Germinal center (tissue), 1 donor: ENCODE data around the gene ARIH2.
A peak's percentile ranks its signal among the peaks of the same experiment; 100 is the strongest.
"Not testable (repeated sequence)": the region's sequence is repeated elsewhere in the genome, so short reads cannot be mapped to it uniquely, and the experiment has no call there.

Experiments
- DNase-seq: peaks from one replicate; pipeline ENCODE4 v3.0.0; 2012; ENCODE audit warnings: mixed read lengths, low spot score

The ARIH2 gene

GRCh38 chr3:49004352-49005302 is 86.0 kb downstream of the ARIH2 start:
- DNase-seq, result no peak

DNA sequence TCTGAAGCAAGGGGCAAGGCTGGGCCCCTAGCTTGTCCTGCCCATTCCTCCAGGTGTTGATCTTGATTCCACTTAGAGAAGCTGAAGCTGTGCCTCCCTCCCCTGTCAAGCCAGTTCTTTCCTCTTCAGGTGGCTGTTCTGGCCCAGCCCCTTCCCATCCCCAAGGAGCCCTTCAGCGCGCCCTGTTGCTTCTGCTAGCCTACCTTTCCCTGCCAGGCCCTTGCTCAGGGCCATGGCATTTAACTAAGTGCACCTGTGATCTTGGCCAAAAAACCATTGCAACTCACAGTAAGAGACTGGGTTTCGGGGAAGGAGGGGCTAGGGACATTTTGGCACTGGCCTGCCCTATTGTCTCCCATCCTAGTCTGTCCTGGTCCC is 86.7 kb downstream of the ARIH2 start:
- DNase-seq, result no peak

DNA sequence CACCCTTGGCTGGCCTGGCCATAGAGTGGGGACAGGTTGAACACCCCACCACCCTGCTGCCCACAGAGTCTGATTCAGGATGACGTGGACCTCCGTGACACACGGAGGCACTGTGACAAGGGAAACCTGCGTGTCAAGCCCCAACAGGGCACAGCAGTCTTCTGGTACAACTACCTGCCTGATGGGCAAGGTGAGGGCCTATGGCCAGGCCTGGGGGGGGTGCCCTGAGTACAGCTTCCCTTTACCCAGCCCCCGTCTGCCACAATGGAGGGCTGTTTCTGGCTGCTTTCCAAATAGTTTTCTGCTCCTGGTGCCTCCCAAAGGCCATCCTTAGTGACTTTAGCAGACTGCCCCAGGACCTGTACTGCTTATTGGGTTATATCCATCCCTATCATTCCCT is 87.4 kb downstream of the ARIH2 start:
- no peak for DNase-seq

DNA sequence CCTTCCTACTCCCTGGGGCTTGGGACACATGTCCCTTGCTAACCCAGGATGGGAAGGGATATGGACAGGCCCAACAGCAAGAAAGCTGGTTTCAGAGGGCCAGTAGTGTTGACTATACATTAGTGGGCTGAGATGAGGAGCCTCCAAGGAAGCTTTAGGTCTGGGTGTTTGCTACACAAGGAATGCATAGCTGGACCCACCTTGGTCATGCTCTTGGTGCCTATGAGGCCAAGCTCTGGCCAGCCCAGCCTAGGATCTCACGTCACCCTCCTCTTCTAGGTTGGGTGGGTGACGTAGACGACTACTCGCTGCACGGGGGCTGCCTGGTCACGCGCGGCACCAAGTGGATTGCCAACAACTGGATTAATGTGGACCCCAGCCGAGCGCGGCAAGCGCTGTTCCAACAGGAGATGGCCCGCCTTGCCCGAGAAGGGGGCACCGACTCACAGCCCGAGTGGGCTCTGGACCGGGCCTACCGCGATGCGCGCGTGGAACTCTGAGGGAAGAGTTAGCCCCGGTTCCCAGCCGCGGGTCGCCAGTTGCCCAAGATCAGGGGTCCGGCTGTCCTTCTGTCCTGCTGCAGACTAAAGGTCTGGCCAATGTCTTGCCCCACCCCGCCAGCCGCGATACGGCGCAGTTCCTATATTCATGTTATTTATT is 87.9 kb downstream of the ARIH2 start:
- no peak for DNase-seq

DNA sequence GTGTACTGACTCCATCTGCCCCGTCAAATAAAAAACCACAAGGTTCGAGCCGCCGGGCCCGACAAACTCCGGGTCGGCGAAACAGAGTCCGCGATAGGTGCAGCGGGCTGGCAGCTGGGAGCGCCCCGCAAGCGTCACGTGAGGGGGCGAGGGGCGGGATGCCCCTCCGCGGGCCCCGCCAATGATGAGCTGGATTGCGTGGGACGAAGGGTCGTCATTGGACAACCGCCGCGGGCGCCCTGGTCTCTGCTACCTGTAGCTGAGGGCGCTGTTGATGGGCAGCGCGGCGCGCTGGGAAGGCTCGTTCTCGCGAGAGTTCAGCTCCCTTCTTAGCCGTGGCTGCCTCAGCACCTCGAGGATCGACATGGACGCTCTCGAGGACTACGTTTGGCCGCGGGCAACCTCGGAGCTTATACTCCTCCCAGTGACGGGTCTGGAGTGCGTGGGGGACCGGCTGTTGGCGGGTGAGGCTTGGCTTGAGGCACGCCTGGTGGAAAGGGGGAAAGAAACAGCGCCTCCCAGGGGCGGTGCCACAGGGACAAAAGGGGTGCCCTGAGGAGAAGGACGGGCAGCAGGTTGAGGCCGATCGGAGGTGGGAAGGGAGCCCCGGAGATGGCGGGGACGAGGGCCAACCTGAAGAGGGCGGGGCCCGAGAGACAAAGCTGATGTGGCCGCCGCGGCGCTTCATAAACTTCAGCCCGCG is 88.6 kb downstream of the ARIH2 start, which contains the start of gene WDR6:
WDR6 (plus strand) TSS at position 324 of the 703 bp plus-strand sequence; CDS start at position 365, 41 bp downstream.
- DNase-seq, result peak; percentile 99

DNA sequence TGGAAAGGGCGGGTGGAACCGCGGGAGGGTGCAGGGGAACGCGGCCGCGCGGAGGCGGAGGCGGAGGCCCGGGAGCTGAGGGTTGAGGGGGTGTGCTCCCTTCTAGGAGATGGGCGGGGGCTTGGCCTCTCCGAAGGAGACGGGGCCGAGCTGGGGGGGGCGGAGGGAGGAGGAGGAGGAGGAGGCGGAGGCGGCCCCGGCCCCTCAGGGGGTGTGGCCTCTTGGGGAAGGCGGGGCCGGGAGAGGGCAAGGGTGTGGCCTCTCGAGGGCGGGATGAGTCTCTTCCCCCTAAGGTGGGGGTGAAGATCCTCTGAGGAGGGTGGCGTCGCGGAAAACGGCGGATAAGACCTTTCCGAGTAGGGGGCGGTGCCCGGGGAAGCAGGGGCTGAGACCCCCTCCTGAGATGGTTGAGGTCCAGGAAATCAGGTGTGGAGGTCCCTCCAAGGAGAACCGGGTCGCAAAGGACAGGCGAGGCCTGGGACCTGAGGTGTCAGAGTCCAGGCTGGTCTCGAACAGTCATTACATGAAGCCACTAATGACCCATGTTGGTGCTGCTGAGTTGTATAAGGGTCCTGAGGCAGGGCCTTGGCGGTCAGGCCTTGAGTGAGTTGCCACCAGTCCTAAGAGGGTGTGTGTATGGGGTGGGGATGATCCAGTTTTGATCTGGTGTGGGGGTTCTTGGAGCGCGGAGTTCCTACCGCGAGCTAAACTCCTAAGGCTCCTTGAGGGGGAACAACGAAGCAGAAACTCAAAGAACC is 89.3 kb downstream of the ARIH2 start:
- DNase-seq, result peak; percentile 88

- not testable (repeated sequence) for DNase-seq
Observed at GRCh38 chr3:49008627-49009026, 90.0 kb downstream of the ARIH2 start.

GRCh38 chr3:49009396-49009795 is 90.8 kb downstream of the ARIH2 start:
- DNase-seq, result no peak

GRCh38 chr3:49012441-49013017 is 93.9 kb downstream of the ARIH2 start:
- no peak for DNase-seq

GRCh38 chr3:49013113-49013737 is 94.6 kb downstream of the ARIH2 start:
- DNase-seq, result no peak

DNA sequence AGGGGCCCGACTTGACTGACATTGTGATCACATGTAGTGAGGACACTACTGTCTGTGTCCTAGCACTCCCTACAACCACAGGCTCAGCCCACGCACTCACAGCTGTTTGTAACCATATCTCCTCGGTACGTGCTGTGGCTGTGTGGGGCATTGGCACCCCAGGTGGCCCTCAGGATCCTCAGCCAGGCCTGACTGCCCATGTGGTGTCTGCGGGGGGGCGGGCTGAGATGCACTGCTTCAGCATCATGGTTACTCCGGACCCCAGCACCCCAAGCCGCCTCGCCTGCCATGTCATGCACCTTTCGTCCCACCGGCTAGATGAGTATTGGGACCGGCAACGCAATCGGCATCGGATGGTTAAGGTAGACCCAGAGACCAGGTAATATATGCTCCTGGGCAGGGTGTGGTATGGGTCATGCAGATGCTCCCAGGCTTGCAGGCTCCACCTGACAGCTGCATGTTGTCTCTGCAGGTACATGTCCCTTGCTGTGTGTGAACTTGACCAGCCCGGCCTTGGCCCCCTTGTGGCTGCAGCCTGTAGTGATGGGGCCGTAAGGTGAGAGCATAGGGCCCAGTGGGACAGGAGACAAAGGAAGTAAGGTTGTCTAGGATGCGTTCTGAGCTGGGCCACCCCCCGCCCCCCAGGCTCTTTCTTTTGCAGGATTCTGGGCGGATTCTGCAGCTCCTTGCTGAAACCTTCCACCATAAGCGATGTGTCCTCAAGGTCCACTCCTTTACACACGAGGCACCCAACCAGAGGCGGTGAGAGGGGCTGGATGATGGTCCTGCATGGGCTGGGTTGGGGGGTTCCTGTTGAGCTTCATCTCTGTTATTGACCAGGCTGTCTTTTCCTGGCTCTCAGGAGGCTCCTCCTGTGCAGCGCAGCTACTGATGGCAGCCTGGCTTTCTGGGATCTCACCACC is 95.4 kb downstream of the ARIH2 start:
- DNase-seq, result peak; percentile 68

- DNase-seq, result no peak
Observed at GRCh38 chr3:49015072-49015471, 96.4 kb downstream of the ARIH2 start.

- DNase-seq, result no peak
Observed at GRCh38 chr3:49015765-49016164, 97.1 kb downstream of the ARIH2 start.

GRCh38 chr3:49016414-49017228 is 98.0 kb downstream of the ARIH2 start:
- no peak for DNase-seq

DNA sequence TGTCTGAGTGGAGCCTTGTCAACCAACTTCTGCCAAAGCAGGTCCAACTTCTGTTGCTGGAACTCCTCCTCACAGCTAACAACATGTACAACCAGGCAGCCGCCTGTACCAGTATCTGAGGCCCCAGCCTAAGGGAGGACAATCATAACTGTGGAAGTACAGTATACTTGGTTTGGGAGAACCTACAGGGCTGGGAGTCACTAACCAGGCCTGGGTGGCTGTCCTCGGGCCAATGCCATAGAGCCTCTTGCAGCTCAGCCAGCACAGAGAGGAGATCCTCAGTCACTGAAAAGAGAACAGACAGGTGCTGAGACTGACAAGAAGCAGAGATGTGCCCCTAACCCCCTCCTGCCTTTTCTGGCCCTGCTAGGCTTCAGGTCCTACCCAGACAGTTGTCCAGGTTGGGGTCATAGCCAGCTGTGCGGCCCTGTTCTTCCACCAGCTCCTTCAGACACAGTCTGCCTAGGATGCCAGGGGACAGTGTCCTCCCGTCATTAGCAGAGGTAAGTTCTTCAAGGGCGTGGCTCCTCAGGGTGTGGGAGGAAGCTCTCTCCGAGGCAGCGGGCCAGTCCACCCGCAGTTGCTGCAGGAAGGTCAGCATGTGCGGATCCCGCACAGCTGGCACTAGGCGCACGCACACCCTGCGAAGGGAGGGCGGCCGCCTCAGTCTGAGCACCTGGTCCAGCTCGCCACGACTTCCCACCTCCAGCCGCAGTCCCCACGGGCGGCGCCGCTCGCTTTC is 98.8 kb downstream of the ARIH2 start:
- no peak for DNase-seq

DNA sequence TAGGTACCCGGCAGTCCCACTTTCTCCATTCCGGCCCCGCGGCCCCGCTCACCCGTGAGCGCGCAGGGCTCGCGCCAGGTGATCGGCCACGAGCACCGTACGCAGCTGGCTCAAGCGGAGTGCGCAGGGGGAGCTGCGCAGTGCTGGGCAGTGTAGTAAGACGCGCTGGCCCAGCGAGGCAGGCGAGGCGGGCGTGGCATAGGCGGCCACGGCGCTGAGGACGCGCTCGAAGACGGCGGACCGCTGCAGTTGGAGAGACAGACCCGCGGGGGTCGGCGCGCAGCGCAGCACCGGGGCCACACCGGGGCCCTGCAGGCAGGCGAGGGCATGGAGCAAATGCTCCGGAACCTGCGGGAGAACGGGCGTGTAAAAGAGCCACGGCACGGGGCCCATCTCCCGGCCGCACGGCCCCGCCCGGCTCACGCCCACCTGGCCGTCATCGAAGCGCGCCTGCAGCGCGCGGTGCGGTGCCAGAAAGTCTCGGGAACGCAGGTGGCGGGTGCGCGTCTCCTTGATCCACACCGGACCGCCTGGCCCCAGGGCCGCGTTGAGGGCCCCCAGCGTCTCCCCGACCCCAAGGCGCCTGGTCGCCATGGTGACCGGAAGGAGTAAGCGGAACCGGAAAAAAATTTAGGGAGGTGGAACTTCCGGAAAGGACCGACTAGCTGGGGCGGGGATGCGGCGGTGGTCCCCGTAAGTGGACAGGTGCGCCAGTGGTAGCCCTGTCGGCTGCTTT is 99.5 kb downstream of the ARIH2 start, which contains the start of gene DALRD3:
DALRD3 (minus strand) TSS at position 610 of the 736 bp plus-strand sequence; CDS start at position 594, 16 bp downstream.
- peak; percentile 67 for DNase-seq

GRCh38 chr3:49018707-49019006 is 100.0 kb downstream of the ARIH2 start:
- no peak for DNase-seq

DNA sequence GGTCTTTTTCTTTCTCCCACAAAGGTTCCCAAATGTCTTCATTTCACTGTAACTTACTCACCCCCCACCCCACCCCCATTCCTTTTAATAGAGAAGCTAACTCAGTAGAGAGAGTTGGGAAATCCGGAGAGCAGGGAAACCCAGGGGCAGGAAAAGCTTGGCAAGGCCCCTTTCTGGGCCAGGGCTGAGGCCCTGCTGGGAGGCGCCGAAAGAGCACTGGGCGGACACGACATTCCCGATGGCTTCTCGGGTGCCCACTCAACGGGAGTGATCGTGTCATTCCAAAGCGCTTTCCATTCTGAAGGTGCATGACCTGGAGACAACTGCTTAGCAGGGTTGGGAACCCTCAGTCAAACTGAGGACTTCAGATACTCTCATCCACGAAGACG is 101.3 kb downstream of the ARIH2 start:
- DNase-seq, result no peak
